HG03378 (cell line): ENCODE results near the gene RMDN3.
A peak's percentile ranks its signal among the peaks of the same experiment; 100 is the strongest.

Experiments used
- ATAC-seq: cut with Tn5 transposase; IDR thresholded peaks from one replicate; pipeline ENCODE4 v1.9.1; 2021; ENCODE audit warnings: mild to moderate bottlenecking, moderate library complexity; ENCODE audit not compliant: unreplicated experiment

Gene RMDN3

GRCh38 chr15:40694688-40695468, 60.2 kb downstream of the RMDN3 start, which contains the start of gene RAD51:
TSS of gene RAD51 (plus strand) at chr15:40695174. CDS start at chr15:40698759, 3,585 bp downstream.
- ATAC-seq: peak; percentile 74

- peak; percentile 25 for ATAC-seq
Observed at GRCh38 chr15:40693904-40694687, 61.0 kb downstream of the RMDN3 start.

- ATAC-seq: no peak
Observed at GRCh38 chr15:40691737-40692136, 63.3 kb downstream of the RMDN3 start.

- no peak for ATAC-seq
Observed at GRCh38 chr15:40688932-40689799, 65.9 kb downstream of the RMDN3 start.
